Measurements from ENCODE around the gene SIN3A.
"Not testable (repeated sequence)": the region's sequence is repeated elsewhere in the genome, so short reads cannot be mapped to it uniquely, and the experiment has no call there.

The SIN3A gene

DNA sequence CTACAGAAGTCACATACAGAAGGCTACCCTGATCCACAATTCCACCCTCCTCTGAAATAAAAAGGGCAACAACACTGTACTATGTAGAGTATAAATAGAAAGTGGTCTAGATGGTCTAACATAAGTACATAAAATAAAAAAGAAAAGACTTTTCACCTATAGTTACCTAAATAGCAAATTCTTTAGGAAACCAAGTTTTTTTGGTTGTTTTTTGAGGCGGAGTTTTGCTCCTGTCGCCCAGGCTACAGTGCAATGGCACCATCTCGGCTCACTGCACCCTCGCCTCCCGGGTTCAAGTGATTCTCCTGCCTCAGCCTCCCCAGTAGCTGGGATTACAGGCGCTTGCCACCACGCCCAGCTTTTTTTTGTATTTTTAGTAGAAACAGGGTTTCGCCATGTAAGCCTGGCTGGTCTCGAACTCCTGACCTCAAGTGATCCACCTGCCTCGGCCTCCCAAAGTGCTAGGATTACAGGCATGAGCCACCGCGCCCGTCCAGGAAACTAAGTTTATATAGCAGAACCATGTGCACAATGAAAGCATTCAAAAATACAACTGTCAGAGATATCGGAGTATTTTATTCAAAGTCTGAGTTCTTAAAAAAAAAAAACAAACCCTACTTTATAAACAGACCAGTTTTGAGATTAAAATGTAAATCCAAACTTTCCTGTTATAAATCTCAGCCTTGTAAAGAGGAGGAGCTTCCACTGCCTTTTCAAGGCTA lies 1.7 kb downstream of the SIN3A start:
- no peak for DNase-seq

GRCh38 chr15:75448171-75448570 lies 3.3 kb downstream of the SIN3A start:
- not testable (repeated sequence) for DNase-seq

DNA sequence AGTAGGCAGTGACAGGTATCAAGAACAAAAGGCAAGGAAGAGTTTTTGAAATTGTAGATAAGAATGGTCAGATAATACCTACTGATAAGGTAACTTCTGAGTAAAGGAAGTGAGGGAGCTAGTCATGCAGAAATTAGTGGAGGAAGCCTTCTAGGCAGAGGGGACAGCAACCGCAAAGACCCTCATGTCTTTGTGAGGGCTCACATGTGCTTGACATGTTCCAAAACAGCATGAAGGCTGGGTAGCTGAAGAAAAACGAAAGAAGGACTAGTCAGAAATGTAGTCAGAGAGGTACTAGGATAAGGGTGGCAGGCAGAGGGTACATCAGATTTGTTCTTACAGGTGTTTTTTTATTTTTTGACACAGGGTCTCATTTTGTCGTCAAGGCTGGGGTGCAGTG lies 5.3 kb downstream of the SIN3A start:
- no peak for DNase-seq

DNA sequence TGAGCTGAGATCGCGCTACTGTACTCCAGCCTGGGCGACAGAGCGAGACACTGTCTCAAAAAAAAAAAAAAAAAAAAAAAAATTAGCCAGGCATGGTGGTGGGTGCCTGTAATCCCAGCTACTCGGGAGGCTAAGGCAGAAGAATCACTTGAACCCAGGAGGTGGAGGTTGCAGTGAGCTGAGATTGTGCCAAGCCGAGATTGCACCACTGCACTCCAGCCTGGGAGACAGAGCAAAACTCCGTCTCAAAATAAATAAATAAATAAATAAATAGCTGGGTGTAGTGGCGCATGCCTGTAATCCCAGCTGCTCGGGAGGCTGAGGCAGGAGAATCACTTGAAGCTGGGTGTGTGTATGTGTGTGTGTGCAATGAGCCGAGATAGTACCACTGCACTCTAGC lies 6.2 kb downstream of the SIN3A start:
- not testable (repeated sequence) for DNase-seq

DNA sequence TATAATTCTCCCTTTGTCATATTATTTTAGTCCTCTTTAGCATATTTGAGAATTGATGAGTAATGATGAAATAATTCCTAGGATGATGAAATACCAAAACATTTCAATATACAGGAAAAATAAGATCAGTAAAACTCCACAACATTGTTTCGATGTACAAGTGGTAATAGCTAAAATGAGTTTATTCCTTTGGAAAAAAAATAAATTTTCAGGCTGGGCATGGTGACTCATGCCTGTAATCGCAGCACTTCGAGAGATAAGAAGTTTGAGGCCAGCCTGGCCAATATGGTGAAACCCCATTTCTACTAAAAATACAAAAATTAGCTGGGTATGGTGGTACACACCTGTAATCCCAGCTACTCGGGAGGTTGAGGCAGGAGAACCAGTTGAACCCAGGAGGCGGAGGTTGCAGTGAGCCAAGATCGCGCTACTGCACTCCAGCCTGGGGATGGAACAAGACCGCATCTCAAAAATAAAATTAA lies 7.5 kb downstream of the SIN3A start:
- DNase-seq, result not testable (repeated sequence)

DNA sequence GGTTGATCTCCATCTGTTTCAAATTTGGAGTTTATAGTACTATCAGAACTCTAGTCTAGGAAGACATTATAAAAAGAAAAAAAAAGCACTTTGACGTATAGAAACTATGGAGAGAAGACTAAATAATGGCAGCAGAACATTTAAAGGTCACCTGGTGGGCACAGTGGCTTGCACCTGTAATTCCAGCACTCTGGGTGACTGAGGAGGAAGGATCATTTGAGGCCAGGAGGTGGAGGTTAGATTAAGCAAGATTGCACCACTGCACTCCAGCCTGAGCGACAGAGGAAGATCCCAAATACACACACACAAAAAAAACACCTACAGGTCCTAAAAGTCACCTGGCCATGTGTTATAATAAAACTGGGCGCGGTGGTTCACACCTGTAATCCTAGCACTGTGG lies 13.8 kb downstream of the SIN3A start:
- DNase-seq, result no peak

- DNase-seq, result no peak
Observed at GRCh38 chr15:75436881-75437280, 14.6 kb downstream of the SIN3A start.

GRCh38 chr15:75431682-75432081 lies 19.8 kb downstream of the SIN3A start:
- no peak for DNase-seq

DNA sequence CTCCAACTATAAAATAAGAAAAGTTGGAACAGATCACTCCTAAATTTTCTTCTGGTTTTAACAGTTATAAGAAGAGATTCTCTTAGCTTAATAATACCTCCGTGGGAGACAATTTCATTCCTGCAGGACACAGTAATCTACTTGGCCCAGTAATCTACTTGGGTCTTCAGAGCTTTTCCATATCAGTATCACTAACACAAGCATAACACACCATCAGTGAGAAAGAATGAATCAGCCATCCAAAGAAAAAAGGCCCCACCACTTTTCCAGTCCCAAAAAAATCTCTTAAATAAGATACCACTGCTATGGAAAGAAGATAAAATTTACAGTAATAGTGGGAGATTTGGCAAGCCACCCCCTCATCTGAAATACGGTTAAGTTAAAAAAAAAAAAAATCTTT lies 20.2 kb downstream of the SIN3A start:
- DNase-seq, result no peak

DNA sequence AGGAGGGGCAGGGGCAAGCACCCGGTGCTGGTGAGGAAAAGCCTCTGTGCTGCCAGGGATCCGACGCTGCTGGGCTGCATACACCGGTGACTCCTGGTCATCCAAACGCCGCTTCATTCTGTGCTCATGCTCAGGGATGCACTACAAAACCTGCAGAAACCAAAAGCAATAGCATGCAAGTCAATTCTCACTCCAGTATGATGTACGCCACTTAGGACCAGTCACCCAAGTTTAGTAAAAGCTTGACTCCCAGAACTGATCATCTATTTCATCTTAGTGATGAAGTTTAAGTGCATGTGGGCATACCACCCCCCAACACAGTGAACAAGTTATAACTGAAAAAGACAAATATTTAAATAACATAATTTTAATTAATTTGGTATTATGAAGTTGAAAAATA lies 21.2 kb downstream of the SIN3A start:
- no peak for DNase-seq

GRCh38 chr15:75428152-75428551 lies 23.3 kb downstream of the SIN3A start:
- no peak for DNase-seq

GRCh38 chr15:75425966-75426500 lies 25.5 kb downstream of the SIN3A start:
- DNase-seq, result no peak

GRCh38 chr15:75422554-75422953 lies 28.9 kb downstream of the SIN3A start:
- DNase-seq, result no peak

- no peak for DNase-seq
Observed at GRCh38 chr15:75420698-75421097, 30.8 kb downstream of the SIN3A start.

DNA sequence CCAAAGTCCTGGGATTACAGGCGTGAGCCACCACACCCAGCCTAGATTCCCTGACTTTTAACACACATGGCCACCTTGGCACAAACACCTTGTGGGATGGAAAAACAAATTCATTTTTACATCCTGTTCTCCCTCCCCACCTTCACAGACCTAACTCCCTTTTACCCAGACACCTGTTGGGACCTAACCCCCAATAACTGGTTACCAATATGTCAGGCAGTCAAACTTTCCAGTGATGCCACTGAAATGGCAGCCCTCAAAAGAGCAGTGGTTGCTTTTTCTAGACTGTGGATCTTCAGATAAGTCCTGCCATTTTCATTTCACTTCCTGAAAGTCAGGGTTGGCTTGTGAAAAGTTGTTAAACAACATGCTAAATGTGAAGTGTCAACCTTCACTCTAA lies 34.9 kb downstream of the SIN3A start:
- no peak for DNase-seq

DNA sequence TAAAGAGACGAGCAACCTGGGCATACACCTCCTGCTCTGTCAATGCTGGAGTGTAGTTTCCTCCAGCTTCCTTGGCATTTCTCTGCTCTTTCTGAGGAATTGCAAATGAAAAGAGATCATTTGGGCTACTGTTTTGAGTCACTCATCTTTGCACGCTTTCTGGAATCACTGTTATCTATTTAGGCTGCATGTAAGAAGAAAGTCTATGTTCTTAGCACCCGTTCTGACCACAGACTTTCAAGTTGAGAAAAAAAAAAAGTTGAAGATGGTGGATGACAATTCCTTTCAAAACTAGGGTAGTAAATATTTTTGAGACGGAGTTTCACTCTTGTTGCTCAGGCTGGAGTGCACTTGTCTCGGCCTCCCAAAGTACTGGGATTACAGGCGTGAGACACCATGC lies 41.3 kb downstream of the SIN3A start:
- DNase-seq, result no peak

- no peak for DNase-seq
Observed at GRCh38 chr15:75407083-75407482, 44.4 kb downstream of the SIN3A start.

DNA sequence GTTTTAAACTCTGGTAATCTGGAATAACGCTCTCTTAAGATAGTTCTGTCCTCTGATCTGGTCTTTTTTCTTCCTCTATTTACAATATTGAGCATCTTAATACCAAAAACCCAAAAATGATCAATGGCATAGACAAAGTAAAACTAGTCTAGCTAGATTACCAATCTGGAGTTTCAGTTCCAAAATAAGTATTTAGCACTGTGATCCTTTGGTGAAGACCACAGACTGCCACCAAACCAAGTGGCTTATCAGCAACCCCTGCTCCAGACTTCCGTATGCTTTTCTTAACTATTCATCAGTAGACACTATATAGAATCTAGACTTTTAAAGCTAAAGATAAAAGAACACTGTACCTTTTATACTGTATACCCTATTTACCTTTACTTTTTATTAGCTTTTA lies 47.6 kb downstream of the SIN3A start:
- DNase-seq, result no peak

- no peak for DNase-seq
Observed at GRCh38 chr15:75397494-75397893, 54.0 kb downstream of the SIN3A start.

DNA sequence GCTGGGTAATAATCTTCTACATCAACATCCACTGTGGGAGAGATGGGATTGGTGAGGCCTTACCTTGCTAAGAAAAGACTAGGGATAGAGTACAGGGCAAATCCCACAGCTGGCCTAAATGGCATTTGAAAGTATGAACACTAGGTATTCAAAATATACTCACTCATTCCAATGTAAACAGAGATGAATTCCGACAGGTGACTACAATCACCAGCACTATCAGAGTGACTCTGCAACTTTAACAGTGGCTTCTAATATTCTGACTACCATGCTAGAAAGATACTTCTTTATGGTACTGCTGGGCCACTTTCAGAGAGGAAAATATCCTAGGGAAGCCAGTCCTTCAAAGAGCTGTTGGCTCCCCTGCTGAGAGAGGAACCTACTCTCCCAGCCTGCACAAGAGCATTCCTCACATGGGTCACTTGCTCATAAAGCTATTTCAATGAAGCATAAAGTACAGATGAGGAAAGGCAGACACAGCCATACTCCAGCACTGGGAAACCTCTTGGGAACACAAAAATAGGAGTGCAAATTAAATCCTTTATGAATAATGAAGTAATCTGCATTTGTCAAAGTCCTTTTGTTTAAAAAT lies 61.6 kb downstream of the SIN3A start:
- DNase-seq, result no peak

- not testable (repeated sequence) for DNase-seq
Observed at GRCh38 chr15:75383986-75384385, 67.5 kb downstream of the SIN3A start.

GRCh38 chr15:75380773-75381172 lies 70.7 kb downstream of the SIN3A start:
- DNase-seq, result no peak

- DNase-seq, result no peak
Observed at GRCh38 chr15:75371901-75372688, 79.4 kb downstream of the SIN3A start.

- no peak for DNase-seq
Observed at GRCh38 chr15:75371486-75371885, 80.0 kb downstream of the SIN3A start.
